ENCODE results near the gene KRI1. TPM values are rescaled to one million over a fixed set of nuclear protein-coding genes. Genes with fewer than 3 reads are reported as not detected.

Gene KRI1
- total and polyA plus RNA-seq, 4 donors: 4.6 to 14.1 (median 7.0) TPM

GRCh38 chr19:10553943-10554381 lies 11.8 kb downstream of the KRI1 start:
- no peaks in the 10 kb centered on the region for H3K9me3 ChIP-seq (ENCODE audit: control insufficient read depth in 4 of 4, low read length in 3 of 4)
- no peak overlapping the region for H3K4me3 ChIP-seq (ENCODE audit: low read depth in 1 of 3, low read length in 3 of 3)
- peak overlapping the region in 1 of 2 donors; percentile 7 for H3K27ac ChIP-seq (ENCODE audit: low read depth in 1 of 2, low read length in 2 of 2)
- H3K9ac ChIP-seq (ENCODE audit: low read depth in 1 of 2, low read length in 2 of 2): no peak overlapping the region
- H3K27me3 ChIP-seq (ENCODE audit: control insufficient read depth in 4 of 4, insufficient read depth in 4 of 4, low read length in 3 of 4): no peaks in the 10 kb centered on the region
- no peak for DNase-seq (ENCODE audit: low spot score)
- TF ChIP-seq FOXA1 (IDR thresholded peaks at IDR 0.05): no peak
- TF ChIP-seq RXRA (IDR thresholded peaks at IDR 0.05): no peak
- no peak for TF ChIP-seq CTCF (IDR thresholded peaks at IDR 0.05; ENCODE audit: low read depth, low read length, missing input control)
- no peak for TF ChIP-seq EGR1 (IDR thresholded peaks at IDR 0.05; ENCODE audit: low read depth in 2 of 2)
- TF ChIP-seq RAD21 (IDR thresholded peaks at IDR 0.05): no peak
- no peak for TF ChIP-seq FOXA2 (IDR thresholded peaks at IDR 0.05)
- no peak for TF ChIP-seq TAF1 (conservative IDR thresholded peaks at IDR 0.05)
- TF ChIP-seq REST (IDR thresholded peaks at IDR 0.05): no peak
- H3K36me3 ChIP-seq (ENCODE audit: control insufficient read depth in 4 of 4, insufficient read depth in 3 of 4, low read depth in 1 of 4, low read length in 3 of 4): peaks cover 25 to 67% (median 42%) of the 10 kb centered on the region in 4 donors
- 62% methylated on average over 12 of the region's 12 CpGs for WGBS
- no peaks in the 10 kb centered on the region for H3K4me1 ChIP-seq (ENCODE audit: control insufficient read depth in 4 of 4, insufficient read depth in 4 of 4, low read length in 3 of 4)

- peak overlapping the region in 1 of 2 donors; percentile 7 for H3K27ac ChIP-seq (ENCODE audit: low read depth in 1 of 2, low read length in 2 of 2)
- H3K4me1 ChIP-seq (ENCODE audit: control insufficient read depth in 4 of 4, insufficient read depth in 4 of 4, low read length in 3 of 4): no peaks in the 10 kb centered on the region
- TF ChIP-seq GABPA (IDR thresholded peaks at IDR 0.05 in 1 of 2, conservative IDR thresholded peaks at IDR 0.05 in 1 of 2): no peak
- DNase-seq (ENCODE audit: low spot score): no peak
- H3K4me3 ChIP-seq (ENCODE audit: low read depth in 1 of 3, low read length in 3 of 3): no peak overlapping the region
- WGBS: 81% methylated on average over 13 of the region's 13 CpGs
- peaks cover 28 to 71% (median 49%) of the 10 kb centered on the region in 4 donors for H3K36me3 ChIP-seq (ENCODE audit: control insufficient read depth in 4 of 4, insufficient read depth in 3 of 4, low read depth in 1 of 4, low read length in 3 of 4)
- H3K27me3 ChIP-seq (ENCODE audit: control insufficient read depth in 4 of 4, insufficient read depth in 4 of 4, low read length in 3 of 4): no peaks in the 10 kb centered on the region
- no peaks in the 10 kb centered on the region for H3K9me3 ChIP-seq (ENCODE audit: control insufficient read depth in 4 of 4, low read length in 3 of 4)
- H3K9ac ChIP-seq (ENCODE audit: low read depth in 1 of 2, low read length in 2 of 2): no peak overlapping the region
These were observed 12.6 kb downstream of the KRI1 start for GRCh38 chr19:10553087-10553667.

GRCh38 chr19:10552510-10553053 lies 13.2 kb downstream of the KRI1 start:
- no peaks in the 10 kb centered on the region for H3K27me3 ChIP-seq (ENCODE audit: control insufficient read depth in 4 of 4, insufficient read depth in 4 of 4, low read length in 3 of 4)
- no peaks in the 10 kb centered on the region for H3K4me1 ChIP-seq (ENCODE audit: control insufficient read depth in 4 of 4, insufficient read depth in 4 of 4, low read length in 3 of 4)
- no peak overlapping the region for H3K9ac ChIP-seq (ENCODE audit: low read depth in 1 of 2, low read length in 2 of 2)
- DNase-seq (ENCODE audit: low spot score): no peak
- TF ChIP-seq REST (IDR thresholded peaks at IDR 0.05): no peak
- TF ChIP-seq TAF1 (conservative IDR thresholded peaks at IDR 0.05): no peak
- TF ChIP-seq RXRA (IDR thresholded peaks at IDR 0.05): no peak
- no peak for TF ChIP-seq RAD21 (IDR thresholded peaks at IDR 0.05)
- no peak for TF ChIP-seq SP1 (IDR thresholded peaks at IDR 0.05)
- TF ChIP-seq GABPA (IDR thresholded peaks at IDR 0.05 in 1 of 2, conservative IDR thresholded peaks at IDR 0.05 in 1 of 2): no peak
- no peak for TF ChIP-seq FOXA2 (IDR thresholded peaks at IDR 0.05)
- no peaks in the 10 kb centered on the region for H3K9me3 ChIP-seq (ENCODE audit: control insufficient read depth in 4 of 4, low read length in 3 of 4)
- 75% methylated on average over 12 of the region's 12 CpGs for WGBS
- H3K4me3 ChIP-seq (ENCODE audit: low read depth in 1 of 3, low read length in 3 of 3): no peak overlapping the region
- peaks cover 28 to 66% (median 47%) of the 10 kb centered on the region in 4 donors for H3K36me3 ChIP-seq (ENCODE audit: control insufficient read depth in 4 of 4, insufficient read depth in 3 of 4, low read depth in 1 of 4, low read length in 3 of 4)
- H3K27ac ChIP-seq (ENCODE audit: low read depth in 1 of 2, low read length in 2 of 2): no peak overlapping the region
